K562 (cell line): ENCODE measurements around the gene MTOR. TPM values are rescaled to one million over a fixed set of nuclear protein-coding genes. Genes with fewer than 3 reads are reported as not detected.

Experiments used
- ATAC-seq: fragments of 200-7000 bp; cut with Tn5 transposase; 3 replicates; pipeline ENCODE4 v1.9.1; 2020; ENCODE audit warnings: moderate library complexity
- BruUV-seq: library from RNA; stranded (reverse); fragments of 400-500 nt; replicated peaks from 2 replicates; lab custom pipeline; 2021; lab: Mats Ljungman, UMichigan
- CTCF ChIA-PET: fragments of 300-600 bp; formaldehyde crosslinking; extraction: SDS; loops from one replicate; lab custom pipeline; 2021; ENCODE audit warnings: low intra/inter-chr PET ratio; lab: Yijun Ruan, JAX
- POLR2A ChIA-PET: fragments of 300-600, 350-650 bp; sonication (Branson Sonifier 250); formaldehyde crosslinking; extraction: SDS; loops from one replicate; lab custom pipeline; 2021; ENCODE audit warnings: antibody characterized with exemption, inconsistent platforms; lab: Yijun Ruan, JAX
- DNase-seq, 4 experiments: peaks; one replicate each; pipeline versions ENCODE4 v3.0.0 to v3.0.0-alpha.2; 2011 to 2018; ENCODE audit warnings: low spot score in 3 of 4, mixed read lengths in 3 of 4; ENCODE audit errors: extremely low read depth in 1 of 4
- FAIRE-seq: peaks from 2 replicates; lab custom pipeline; 2011; peaks lifted over from hg19 to GRCh38; lab: Jason Lieb, UNC
- H2AFZ ChIP-seq: 2 replicates; pipeline ENCODE4 v1.6.0; 2011; ENCODE audit warnings: low read depth, low read length, control low read depth, inconsistent platforms
- H3K27ac ChIP-seq: fragments of 200-600 bp; 3 replicates; pipeline ENCODE4 v1.8.0; 2011; ENCODE audit warnings: low read depth, mild to moderate bottlenecking, control low read depth, inconsistent platforms, low read length, moderate library complexity, mixed read lengths; ENCODE audit errors: extremely low read depth
- H3K27me3 ChIP-seq, 2 experiments: fragments of 300-600 bp in 1 of 2; 2 replicates in 1 of 2; 3 replicates in 1 of 2; pipeline versions ENCODE4 v1.6.0 to v1.8.0; 2011; ENCODE audit warnings: inconsistent platforms in 2 of 2, low read length in 2 of 2, mild to moderate bottlenecking in 1 of 2, mixed read lengths in 1 of 2, moderate library complexity in 1 of 2; ENCODE audit not compliant: control insufficient read depth in 2 of 2, insufficient read depth in 2 of 2
- H3K36me3 ChIP-seq: fragments of 300-600 bp; 3 replicates; pipeline ENCODE4 v1.8.0; 2011; ENCODE audit warnings: mild to moderate bottlenecking, low read length, inconsistent platforms; ENCODE audit not compliant: control insufficient read depth, insufficient read depth
- H3K4me1 ChIP-seq, 2 experiments: fragments of 200-600 bp in 1 of 2; replicated peaks in 1 of 2; 2 replicates in 1 of 2; 3 replicates in 1 of 2; pipeline versions ENCODE4 v1.5.1 to v1.8.0; 2011; ENCODE audit warnings: inconsistent platforms in 2 of 2, low read length in 2 of 2, mild to moderate bottlenecking in 1 of 2, mixed read lengths in 1 of 2, moderate library complexity in 1 of 2; ENCODE audit not compliant: control insufficient read depth in 2 of 2, insufficient read depth in 2 of 2
- H3K4me2 ChIP-seq: 2 replicates; pipeline ENCODE4 v1.6.1; 2011; ENCODE audit warnings: low read length, control low read depth, inconsistent platforms, mixed read lengths; ENCODE audit not compliant: insufficient read depth
- H3K4me3 ChIP-seq: fragments of 200-600 bp; sonication (generic), shearing (Covaris generic); 2 replicates; pipeline ENCODE4 v1.5.1; 2016; ENCODE audit warnings: control low read depth, inconsistent platforms
- H3K79me2 ChIP-seq: fragments of 200-600 bp; 3 replicates; pipeline ENCODE4 v1.8.0; 2011; ENCODE audit warnings: low read length, inconsistent platforms; ENCODE audit not compliant: control insufficient read depth, insufficient read depth
- H3K9ac ChIP-seq, 2 experiments: 2 replicates each; pipeline versions ENCODE4 v1.6.0 to v1.6.1; 2011; ENCODE audit warnings: low read depth in 2 of 2, low read length in 2 of 2, control low read depth in 1 of 2, inconsistent platforms in 1 of 2, mild to moderate bottlenecking in 1 of 2, mixed read lengths in 1 of 2; ENCODE audit not compliant: insufficient read depth in 1 of 2
- H3K9me1 ChIP-seq: one replicate; pipeline ENCODE4 v1.6.0; 2011; ENCODE audit warnings: inconsistent platforms, mild to moderate bottlenecking, low read length, moderate library complexity; ENCODE audit not compliant: control insufficient read depth, insufficient read depth
- H3K9me3 ChIP-seq: replicated peaks from 2 replicates; pipeline ENCODE4 v1.5.1; 2011; ENCODE audit warnings: low read depth, low read length, inconsistent platforms; ENCODE audit not compliant: control insufficient read depth, insufficient read depth
- H4K20me1 ChIP-seq: replicated peaks from 2 replicates; pipeline ENCODE4 v1.6.1; 2011; ENCODE audit warnings: low read length, inconsistent platforms, mixed read lengths; ENCODE audit not compliant: control insufficient read depth, insufficient read depth
- GABPB1 ChIP-seq: sonication (generic); formaldehyde crosslinking; IDR thresholded peaks from 2 replicates; pipeline ENCODE4 v1.8.0; 2022; ENCODE audit warnings: mild to moderate bottlenecking, missing genetic modification reagents
- KLF13 ChIP-seq: fragments of 450-650 bp; IDR thresholded peaks from 2 replicates; pipeline ENCODE4 v1.6.1; 2016; ENCODE audit warnings: missing genetic modification characterization, low read depth, mild to moderate bottlenecking, missing compliant biosample characterization, moderate library complexity, borderline replicate concordance
- LCOR ChIP-seq: sonication (generic); formaldehyde crosslinking; IDR thresholded peaks from 2 replicates; pipeline ENCODE4 v1.8.0; 2022; ENCODE audit warnings: mild to moderate bottlenecking, missing genetic modification reagents
- NR0B1 ChIP-seq: fragments of 450-650 bp; IDR thresholded peaks from one replicate; pipeline ENCODE4 v1.6.1; 2018; ENCODE audit warnings: mild to moderate bottlenecking, moderate library complexity; ENCODE audit not compliant: partially characterized antibody
- PML ChIP-seq: IDR thresholded peaks from 2 replicates; pipeline ENCODE4 v1.6.1; 2012; ENCODE audit warnings: low read length, inconsistent platforms
- PRPF4 ChIP-seq: fragments of 200-400 bp; formaldehyde crosslinking; IDR thresholded peaks from one replicate; pipeline ENCODE4 v1.6.1; 2017; ENCODE audit warnings: low read length, low read depth, mild to moderate bottlenecking; ENCODE audit not compliant: insufficient read depth, poor library complexity, severe bottlenecking
- TAF1 ChIP-seq: IDR thresholded peaks from 2 replicates; pipeline ENCODE4 v1.6.1; 2011; ENCODE audit warnings: mild to moderate bottlenecking, low read length, moderate library complexity; ENCODE audit not compliant: insufficient read depth, control insufficient read depth, severe bottlenecking; ENCODE audit errors: extremely low read depth
- TBL1XR1 ChIP-seq, 2 experiments: IDR thresholded peaks; 2 replicates each; pipeline ENCODE4 v1.6.1; 2012; ENCODE audit warnings: improper control_type of control experiment in 2 of 2, low read length in 2 of 2, mild to moderate bottlenecking in 1 of 2
- THAP12 ChIP-seq: fragments of 250-450 bp; sonication (Bioruptor Pico); IDR thresholded peaks from 2 replicates; pipeline ENCODE4 v1.9.0; 2021; ENCODE audit warnings: mild to moderate bottlenecking, inconsistent platforms
- THRAP3 ChIP-seq: fragments of 450-650 bp; IDR thresholded peaks from 2 replicates; pipeline ENCODE4 v1.6.1; 2016; ENCODE audit warnings: mild to moderate bottlenecking, inconsistent platforms, borderline replicate concordance
- ZBTB17 ChIP-seq: fragments of 450-650 bp; formaldehyde crosslinking; IDR thresholded peaks from 2 replicates; pipeline ENCODE4 v1.4.0; 2020; ENCODE audit warnings: mild to moderate bottlenecking
- ZNF217 ChIP-seq: sonication (generic); formaldehyde crosslinking; IDR thresholded peaks from 2 replicates; pipeline ENCODE4 v1.8.0; 2022; ENCODE audit warnings: mild to moderate bottlenecking, missing genetic modification reagents
- ZNF507 ChIP-seq: conservative IDR thresholded peaks from 2 replicates; pipeline ENCODE4 v1.6.1; 2017; ENCODE audit warnings: missing genetic modification characterization, missing compliant biosample characterization
- WGBS: fragments of 100-300 bp; shearing (Covaris generic); methylation state at CpG from one replicate; pipeline ENCODE4 v1.1.6; 2016; ENCODE audit warnings: low coverage, mixed read lengths; ENCODE audit not compliant: insufficient coverage; ENCODE audit errors: missing lambda C conversion rate; 5-methylcytosine and 5-hydroxymethylcytosine counted together
- in situ Hi-C: fragments of 300-500 bp; cut with MboI; formaldehyde crosslinking; loops from 4 replicates; pipeline ENCODE4 v1.15.0; 2018; ENCODE audit warnings: inconsistent platforms, mixed read lengths
- intact Hi-C: fragments of 100-400 bp; cut with micrococcal nuclease; formaldehyde crosslinking; loops from 2 replicates; pipeline ENCODE4 v1.14.2; 2022
- polyA plus RNA-seq, 8 experiments: library from polyadenylated mRNA; depleted of rRNA in 4 of 8; stranded (reverse) in 5 of 8; unstranded in 3 of 8; fragments of >200 nt; fragmentation: Nextera tagmentation in 2 of 8; fragmentation: Illumina TruSeq in 1 of 8; extraction: Ambion mirVana in 2 of 8; extraction: Trizol in 1 of 8; gene quantifications; 2 replicates each; pipeline versions ENCODE4 v1.2.1 to v1.2.3, GENCODE V29; 2011 to 2014; ENCODE audit warnings: inconsistent platforms in 1 of 8, missing spikeins in 1 of 8
- total RNA-seq, 7 experiments: library from RNA; depleted of rRNA in 6 of 7; stranded (reverse); fragments of >200 nt in 6 of 7; fragmentation: Illumina TruSeq in 2 of 7; extraction: Trizol in 2 of 7; gene quantifications; 2 replicates each; pipeline versions ENCODE4 v1.2.1 to v1.2.3, GENCODE V29; 2011 to 2021; ENCODE audit warnings: low replicate concordance in 1 of 7

MTOR gene
- total and polyA plus RNA-seq, 9 of the 15 experiments (the other 6 are each of a cell fraction or from before 2014, with no cell fraction given), result 11.4 to 71.4 (median 52.2) TPM

DNA sequence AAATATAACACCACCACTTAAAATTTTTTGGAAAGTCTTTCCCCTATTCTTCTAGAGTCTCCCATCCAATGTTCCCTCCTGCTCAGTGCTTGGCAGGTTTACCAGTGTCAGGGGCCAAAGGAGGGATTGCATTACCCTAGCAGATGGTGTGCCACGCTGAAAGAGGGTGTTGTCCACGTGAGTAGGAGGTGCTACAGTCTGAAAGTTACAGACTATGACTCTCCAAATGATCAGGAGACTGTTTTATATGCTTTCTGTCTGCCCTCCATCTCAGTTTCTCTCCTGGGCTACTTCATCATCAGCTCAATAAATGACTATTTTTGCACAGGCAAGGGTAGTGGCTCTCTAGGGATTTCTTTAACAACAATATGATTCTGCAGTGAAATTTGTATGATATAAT lies 104.5 kb downstream of the MTOR start:
- Histone ChIP-seq H3K27me3 (no peaks in the 10 kb centered on the region), H3K9me1 (peaks cover 3% of the 10 kb centered on the region), H3K79me2 (no peaks in the 10 kb centered on the region), H2AFZ (no peak overlapping the region)
- no peak for FAIRE-seq
- TF ChIP-seq ZNF507 (tag) (no peak), THRAP3 (no peak), LCOR (CRISPR knock-in tag) (no peak), KLF13 (tag) (no peak), NR0B1 (no peak), TAF1 (no peak), GABPB1 (CRISPR knock-in tag) (no peak), PML (no peak), TBL1XR1 (IDR thresholded peaks at IDR 0.05; ENCODE audit: low read length in 2 of 2) (no peak), PRPF4 (no peak), THAP12 (CRISPR knock-in tag) (no peak), ZBTB17 (CRISPR knock-in tag) (no peak), ZNF217 (CRISPR knock-in tag) (no peak)
- TF ChIP-seq, all 486 proteins: peak for 0
- Histone ChIP-seq H3K4me3 (no peak overlapping the region), H3K4me1 (no peaks in the 10 kb centered on the region), H3K9ac (no peak overlapping the region), H4K20me1 (no peaks in the 10 kb centered on the region), H3K4me2 (no peak overlapping the region), H3K36me3 (peaks cover 68% of the 10 kb centered on the region), H3K9me3 (no peaks in the 10 kb centered on the region), H3K27ac (no peak overlapping the region)
- in situ Hi-C loops (no loop called here), intact Hi-C loops (no loop called here)
- ATAC-seq, result no peak
- BruUV-seq, result no TSS peak
- CTCF ChIA-PET, result no interaction called here
- POLR2A ChIA-PET, result interaction anchor here (0.6 to 2.0 kb wide), 3 partner anchors 11 to 40 kb away, joined by 3 to 7 read pairs (median 3); no protein-coding TSS in a partner anchor
- WGBS, result 56% methylated on average over 2 of the region's 2 CpGs
- DNase-seq, result no peak
